Body of pancreas (tissue), 4 donors: ENCODE results near the gene HERPUD1.

Experiments
- POLR2A ChIP-seq, 3 donors: fragments of 450-650 bp; IDR thresholded peaks; one replicate each; pipeline ENCODE4 v1.6.1; 2016; ENCODE audit warnings: antibody characterized with exemption in 3 of 3, mild to moderate bottlenecking in 2 of 3
- TF ChIP-seq, protein P1 (sequence below), 7 experiments: fragments of 450-650 bp in 4 of 7; fragments of 200-600 bp in 3 of 7; sonication (generic) in 3 of 7; IDR thresholded peaks; one replicate each; pipeline ENCODE4 v1.5.1; 2016 to 2019; ENCODE audit warnings: antibody characterized with exemption in 7 of 7

DNA sequence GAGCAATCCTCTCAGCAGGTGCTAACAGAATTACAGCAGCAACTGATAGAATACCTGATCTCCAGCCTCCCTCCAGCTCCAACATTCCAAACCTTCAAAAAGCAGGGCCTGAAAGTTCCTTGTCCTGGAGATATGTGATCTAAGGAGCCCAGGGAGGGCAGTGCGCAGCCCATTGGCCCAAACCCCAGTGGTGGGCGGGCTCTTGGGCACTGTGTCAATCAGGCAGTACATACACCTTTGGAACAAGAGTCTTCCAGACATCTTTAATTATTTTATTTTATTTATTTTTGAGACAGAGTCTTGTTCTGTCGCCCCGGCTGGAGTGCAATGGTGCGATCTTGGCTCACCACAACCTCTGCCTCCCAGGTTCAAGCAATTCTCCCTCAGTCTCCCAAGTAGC lies 42.7 kb upstream of the HERPUD1 start:
- TF ChIP-seq, protein P1, sequence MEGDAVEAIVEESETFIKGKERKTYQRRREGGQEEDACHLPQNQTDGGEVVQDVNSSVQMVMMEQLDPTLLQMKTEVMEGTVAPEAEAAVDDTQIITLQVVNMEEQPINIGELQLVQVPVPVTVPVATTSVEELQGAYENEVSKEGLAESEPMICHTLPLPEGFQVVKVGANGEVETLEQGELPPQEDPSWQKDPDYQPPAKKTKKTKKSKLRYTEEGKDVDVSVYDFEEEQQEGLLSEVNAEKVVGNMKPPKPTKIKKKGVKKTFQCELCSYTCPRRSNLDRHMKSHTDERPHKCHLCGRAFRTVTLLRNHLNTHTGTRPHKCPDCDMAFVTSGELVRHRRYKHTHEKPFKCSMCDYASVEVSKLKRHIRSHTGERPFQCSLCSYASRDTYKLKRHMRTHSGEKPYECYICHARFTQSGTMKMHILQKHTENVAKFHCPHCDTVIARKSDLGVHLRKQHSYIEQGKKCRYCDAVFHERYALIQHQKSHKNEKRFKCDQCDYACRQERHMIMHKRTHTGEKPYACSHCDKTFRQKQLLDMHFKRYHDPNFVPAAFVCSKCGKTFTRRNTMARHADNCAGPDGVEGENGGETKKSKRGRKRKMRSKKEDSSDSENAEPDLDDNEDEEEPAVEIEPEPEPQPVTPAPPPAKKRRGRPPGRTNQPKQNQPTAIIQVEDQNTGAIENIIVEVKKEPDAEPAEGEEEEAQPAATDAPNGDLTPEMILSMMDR (IDR thresholded peaks at IDR 0.05), result no peak
- TF ChIP-seq POLR2A (IDR thresholded peaks at IDR 0.05), result no peak
